SK-N-SH treated with all-trans-retinoic acid at 6 μM for 48 hours (cell line): ENCODE data around the gene ARHGEF25.

Experiments
- ATAC-seq: fragments of 200-7000 bp; cut with Tn5 transposase; 3 replicates; pipeline ENCODE4 v1.9.1; 2020; ENCODE audit warnings: mild to moderate bottlenecking, moderate library complexity
- ARNTL ChIP-seq: fragments of 450-650 bp; formaldehyde crosslinking; IDR thresholded peaks from 2 replicates; pipeline ENCODE4 v1.5.0; 2020; ENCODE audit warnings: low read depth, mild to moderate bottlenecking, moderate library complexity, borderline replicate concordance
- ESRRG ChIP-seq: fragments of 250-450 bp; sonication (Bioruptor Pico); IDR thresholded peaks from 2 replicates; pipeline ENCODE4 v1.6.1; 2021; ENCODE audit warnings: mild to moderate bottlenecking
- GLIS3 ChIP-seq: fragments of 250-450 bp; sonication (Bioruptor Pico); IDR thresholded peaks from 2 replicates; pipeline ENCODE4 v1.5.0; 2020; ENCODE audit warnings: mild to moderate bottlenecking, moderate library complexity
- OSR1 ChIP-seq: fragments of 250-450 bp; sonication (Bioruptor Pico); IDR thresholded peaks from 2 replicates; pipeline ENCODE4 v1.8.0; 2022; ENCODE audit warnings: moderate library complexity, mild to moderate bottlenecking, inconsistent platforms
- PPARA ChIP-seq: fragments of 250-450 bp; sonication (Bioruptor Pico); IDR thresholded peaks from 2 replicates; pipeline ENCODE4 v1.5.0; 2020; ENCODE audit warnings: mild to moderate bottlenecking, borderline replicate concordance
- RARB ChIP-seq: fragments of 250-450 bp; sonication (Bioruptor Pico); IDR thresholded peaks from 2 replicates; pipeline ENCODE4 v1.8.0; 2021; ENCODE audit warnings: mild to moderate bottlenecking, moderate library complexity
- SNAI2 ChIP-seq: fragments of 250-450 bp; sonication (Bioruptor Pico); IDR thresholded peaks from 2 replicates; pipeline ENCODE4 v1.5.0; 2020; ENCODE audit warnings: mild to moderate bottlenecking, moderate library complexity
- TCF4 ChIP-seq: fragments of 250-450 bp; sonication (Bioruptor Pico); IDR thresholded peaks from 2 replicates; pipeline ENCODE4 v1.8.0; 2021; ENCODE audit warnings: mild to moderate bottlenecking, moderate library complexity, borderline replicate concordance
- TOX ChIP-seq: fragments of 250-450 bp; sonication (Bioruptor Pico); IDR thresholded peaks from 2 replicates; pipeline ENCODE4 v1.8.0; 2021; ENCODE audit warnings: mild to moderate bottlenecking, moderate library complexity, borderline replicate concordance
- TSHZ2 ChIP-seq: fragments of 250-450 bp; sonication (Bioruptor Pico); IDR thresholded peaks from 2 replicates; pipeline ENCODE4 v1.5.0; 2020; ENCODE audit warnings: mild to moderate bottlenecking, moderate library complexity
- ZC3H10 ChIP-seq: fragments of 250-450 bp; sonication (Bioruptor Pico); IDR thresholded peaks from 2 replicates; pipeline ENCODE4 v1.5.1; 2021; ENCODE audit warnings: mild to moderate bottlenecking, moderate library complexity
- ZFP3 ChIP-seq: fragments of 250-450 bp; sonication (Bioruptor Pico); IDR thresholded peaks from 2 replicates; pipeline ENCODE4 v1.5.0; 2020; ENCODE audit warnings: mild to moderate bottlenecking, moderate library complexity
- ZFP30 ChIP-seq: fragments of 450-650 bp; formaldehyde crosslinking; IDR thresholded peaks from 2 replicates; pipeline ENCODE4 v1.5.0; 2022; ENCODE audit warnings: mild to moderate bottlenecking, moderate library complexity
- ZNF565 ChIP-seq: fragments of 450-650 bp; formaldehyde crosslinking; conservative IDR thresholded peaks from 2 replicates; pipeline ENCODE4 v1.5.0; 2020; ENCODE audit warnings: low read depth, mild to moderate bottlenecking, moderate library complexity
- ZNF70 ChIP-seq: fragments of 450-650 bp; formaldehyde crosslinking; IDR thresholded peaks from 2 replicates; pipeline ENCODE4 v1.5.0; 2020; ENCODE audit warnings: mild to moderate bottlenecking, moderate library complexity
- ZNF8 ChIP-seq: fragments of 450-650 bp; formaldehyde crosslinking; IDR thresholded peaks from 2 replicates; pipeline ENCODE4 v1.5.0; 2020; ENCODE audit warnings: mild to moderate bottlenecking, moderate library complexity
- TF ChIP-seq, protein P1 (sequence below): fragments of 250-450 bp; sonication (Bioruptor Pico); IDR thresholded peaks from 2 replicates; pipeline ENCODE4 v1.8.0; 2020; ENCODE audit warnings: mild to moderate bottlenecking, moderate library complexity, borderline replicate concordance
- TF ChIP-seq, protein P2 (sequence below): fragments of 250-450 bp; sonication (Bioruptor Pico); IDR thresholded peaks from 2 replicates; pipeline ENCODE4 v1.5.1; 2021; ENCODE audit warnings: mild to moderate bottlenecking, moderate library complexity
- TF ChIP-seq, protein P3 (sequence below): fragments of 250-450 bp; sonication (Bioruptor Pico); IDR thresholded peaks from 2 replicates; pipeline ENCODE4 v1.8.0; 2021; ENCODE audit warnings: low read depth, mild to moderate bottlenecking, moderate library complexity, borderline replicate concordance
- TF ChIP-seq, protein P4 (sequence below): fragments of 250-450 bp; sonication (Bioruptor Pico); IDR thresholded peaks from 2 replicates; pipeline ENCODE4 v1.5.1; 2020; ENCODE audit warnings: low read depth, mild to moderate bottlenecking, moderate library complexity

ARHGEF25 gene

DNA sequence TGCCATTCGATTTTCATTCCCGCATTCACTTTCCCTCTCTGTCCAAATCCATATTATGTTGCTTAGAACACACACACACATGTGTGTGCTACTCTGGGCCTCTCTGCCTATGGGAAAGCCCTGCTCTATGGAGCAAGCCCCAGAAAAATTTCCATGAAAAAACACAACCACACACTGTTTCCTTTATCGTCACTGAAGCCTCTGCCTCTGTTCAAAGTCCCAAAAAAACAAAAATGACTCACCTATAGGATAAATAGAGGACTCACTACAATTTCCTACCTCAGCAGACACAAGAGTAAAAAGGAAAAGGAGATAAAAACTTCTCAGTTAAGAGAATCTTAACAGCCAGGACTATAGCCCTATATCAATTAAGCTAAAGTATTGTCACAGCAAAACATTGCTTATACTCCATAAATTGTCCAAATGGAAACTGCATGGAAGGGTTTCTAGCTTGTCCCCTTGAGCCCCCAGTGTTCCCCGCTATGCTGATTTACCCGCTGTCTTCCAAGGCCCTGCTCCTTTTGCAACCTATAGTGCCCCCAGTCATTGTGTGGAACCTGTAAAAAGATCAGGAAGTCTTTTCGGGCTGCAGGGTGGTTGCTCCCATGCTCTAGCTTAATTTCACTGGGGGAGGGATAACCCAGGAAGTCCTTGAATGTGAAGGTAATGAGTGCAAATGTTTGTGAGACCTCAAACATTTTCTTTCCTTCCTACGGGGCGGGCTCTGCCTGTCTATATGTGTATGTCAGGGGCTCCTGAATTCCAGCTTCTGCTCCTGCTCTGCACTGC lies 31.4 kb upstream of the ARHGEF25 start:
- no peak for ATAC-seq
- TF ChIP-seq TCF4 (CRISPR knock-in tag) (no peak), ZNF70 (no peak), ZFP30 (CRISPR knock-in tag) (no peak), ZFP3 (CRISPR knock-in tag) (no peak), ZC3H10 (CRISPR knock-in tag) (no peak), RARB (CRISPR knock-in tag) (no peak), GLIS3 (CRISPR knock-in tag) (no peak), PPARA (CRISPR knock-in tag) (no peak), ESRRG (CRISPR knock-in tag) (no peak), TSHZ2 (no peak), ZNF8 (CRISPR knock-in tag) (no peak), ZNF565 (CRISPR knock-in tag) (no peak), OSR1 (no peak), ARNTL (no peak)
- TF ChIP-seq, protein P1, sequence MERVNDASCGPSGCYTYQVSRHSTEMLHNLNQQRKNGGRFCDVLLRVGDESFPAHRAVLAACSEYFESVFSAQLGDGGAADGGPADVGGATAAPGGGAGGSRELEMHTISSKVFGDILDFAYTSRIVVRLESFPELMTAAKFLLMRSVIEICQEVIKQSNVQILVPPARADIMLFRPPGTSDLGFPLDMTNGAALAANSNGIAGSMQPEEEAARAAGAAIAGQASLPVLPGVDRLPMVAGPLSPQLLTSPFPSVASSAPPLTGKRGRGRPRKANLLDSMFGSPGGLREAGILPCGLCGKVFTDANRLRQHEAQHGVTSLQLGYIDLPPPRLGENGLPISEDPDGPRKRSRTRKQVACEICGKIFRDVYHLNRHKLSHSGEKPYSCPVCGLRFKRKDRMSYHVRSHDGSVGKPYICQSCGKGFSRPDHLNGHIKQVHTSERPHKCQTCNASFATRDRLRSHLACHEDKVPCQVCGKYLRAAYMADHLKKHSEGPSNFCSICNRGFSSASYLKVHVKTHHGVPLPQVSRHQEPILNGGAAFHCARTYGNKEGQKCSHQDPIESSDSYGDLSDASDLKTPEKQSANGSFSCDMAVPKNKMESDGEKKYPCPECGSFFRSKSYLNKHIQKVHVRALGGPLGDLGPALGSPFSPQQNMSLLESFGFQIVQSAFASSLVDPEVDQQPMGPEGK (CRISPR knock-in tag), result no peak
- TF ChIP-seq, protein P2, sequence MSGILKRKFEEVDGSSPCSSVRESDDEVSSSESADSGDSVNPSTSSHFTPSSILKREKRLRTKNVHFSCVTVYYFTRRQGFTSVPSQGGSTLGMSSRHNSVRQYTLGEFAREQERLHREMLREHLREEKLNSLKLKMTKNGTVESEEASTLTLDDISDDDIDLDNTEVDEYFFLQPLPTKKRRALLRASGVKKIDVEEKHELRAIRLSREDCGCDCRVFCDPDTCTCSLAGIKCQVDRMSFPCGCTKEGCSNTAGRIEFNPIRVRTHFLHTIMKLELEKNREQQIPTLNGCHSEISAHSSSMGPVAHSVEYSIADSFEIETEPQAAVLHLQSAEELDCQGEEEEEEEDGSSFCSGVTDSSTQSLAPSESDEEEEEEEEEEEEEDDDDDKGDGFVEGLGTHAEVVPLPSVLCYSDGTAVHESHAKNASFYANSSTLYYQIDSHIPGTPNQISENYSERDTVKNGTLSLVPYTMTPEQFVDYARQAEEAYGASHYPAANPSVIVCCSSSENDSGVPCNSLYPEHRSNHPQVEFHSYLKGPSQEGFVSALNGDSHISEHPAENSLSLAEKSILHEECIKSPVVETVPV (CRISPR knock-in tag), result no peak
- TF ChIP-seq, protein P3, sequence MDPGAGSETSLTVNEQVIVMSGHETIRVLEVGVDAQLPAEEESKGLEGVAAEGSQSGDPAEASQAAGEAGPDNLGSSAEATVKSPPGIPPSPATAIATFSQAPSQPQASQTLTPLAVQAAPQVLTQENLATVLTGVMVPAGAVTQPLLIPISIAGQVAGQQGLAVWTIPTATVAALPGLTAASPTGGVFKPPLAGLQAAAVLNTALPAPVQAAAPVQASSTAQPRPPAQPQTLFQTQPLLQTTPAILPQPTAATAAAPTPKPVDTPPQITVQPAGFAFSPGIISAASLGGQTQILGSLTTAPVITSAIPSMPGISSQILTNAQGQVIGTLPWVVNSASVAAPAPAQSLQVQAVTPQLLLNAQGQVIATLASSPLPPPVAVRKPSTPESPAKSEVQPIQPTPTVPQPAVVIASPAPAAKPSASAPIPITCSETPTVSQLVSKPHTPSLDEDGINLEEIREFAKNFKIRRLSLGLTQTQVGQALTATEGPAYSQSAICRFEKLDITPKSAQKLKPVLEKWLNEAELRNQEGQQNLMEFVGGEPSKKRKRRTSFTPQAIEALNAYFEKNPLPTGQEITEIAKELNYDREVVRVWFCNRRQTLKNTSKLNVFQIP (CRISPR knock-in tag), result no peak
- TF ChIP-seq, protein P4, sequence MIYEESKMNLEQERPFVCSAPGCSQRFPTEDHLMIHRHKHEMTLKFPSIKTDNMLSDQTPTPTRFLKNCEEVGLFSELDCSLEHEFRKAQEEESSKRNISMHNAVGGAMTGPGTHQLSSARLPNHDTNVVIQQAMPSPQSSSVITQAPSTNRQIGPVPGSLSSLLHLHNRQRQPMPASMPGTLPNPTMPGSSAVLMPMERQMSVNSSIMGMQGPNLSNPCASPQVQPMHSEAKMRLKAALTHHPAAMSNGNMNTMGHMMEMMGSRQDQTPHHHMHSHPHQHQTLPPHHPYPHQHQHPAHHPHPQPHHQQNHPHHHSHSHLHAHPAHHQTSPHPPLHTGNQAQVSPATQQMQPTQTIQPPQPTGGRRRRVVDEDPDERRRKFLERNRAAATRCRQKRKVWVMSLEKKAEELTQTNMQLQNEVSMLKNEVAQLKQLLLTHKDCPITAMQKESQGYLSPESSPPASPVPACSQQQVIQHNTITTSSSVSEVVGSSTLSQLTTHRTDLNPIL (CRISPR knock-in tag), result no peak
- TF ChIP-seq, all 23 proteins: peak for 0

DNA sequence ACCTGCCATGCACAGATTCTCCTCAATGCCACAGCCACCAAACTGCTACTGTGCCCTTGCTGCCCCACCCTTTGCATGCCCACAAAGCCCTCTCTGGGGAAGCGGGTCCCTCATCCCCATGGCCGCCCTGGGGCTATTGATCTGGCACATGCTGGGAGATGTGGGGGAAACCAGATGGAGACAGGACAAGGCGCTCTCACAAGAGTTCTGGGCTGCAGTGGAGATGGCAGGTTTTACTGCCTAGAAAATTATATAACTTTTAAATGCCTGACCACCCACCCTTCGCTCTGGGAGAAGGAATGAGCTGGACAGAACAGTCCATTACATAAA lies 30.8 kb upstream of the ARHGEF25 start:
- TF ChIP-seq PPARA (CRISPR knock-in tag) (no peak), ESRRG (CRISPR knock-in tag) (no peak), GLIS3 (CRISPR knock-in tag) (no peak), SNAI2 (CRISPR knock-in tag) (no peak), TOX (no peak)
- TF ChIP-seq, protein P3 (CRISPR knock-in tag), result no peak
- ATAC-seq, result no peak
